Adrenal gland (tissue), 5 donors: ENCODE measurements around the gene DNM1.

Experiments used
- POLR2A ChIP-seq, 2 donors: fragments of 450-650 bp; IDR thresholded peaks; one replicate each; pipeline ENCODE4 v1.6.1; 2017; ENCODE audit warnings: antibody characterized with exemption in 2 of 2, mild to moderate bottlenecking in 2 of 2, moderate library complexity in 1 of 2
- TF ChIP-seq, protein P1 (sequence below), 6 experiments: fragments of 450-650 bp in 4 of 6; fragments of 200-600 bp in 2 of 6; sonication (generic) in 1 of 6; IDR thresholded peaks; 1 replicate in 5 of 6; 2 replicates in 1 of 6; pipeline versions ENCODE4 v1.5.1 to v1.8.0; 2016 to 2021; ENCODE audit warnings: antibody characterized with exemption in 6 of 6, mild to moderate bottlenecking in 2 of 6, moderate library complexity in 1 of 6
- donor health status: DM: no; HTN: no; CAD: no.

DNA sequence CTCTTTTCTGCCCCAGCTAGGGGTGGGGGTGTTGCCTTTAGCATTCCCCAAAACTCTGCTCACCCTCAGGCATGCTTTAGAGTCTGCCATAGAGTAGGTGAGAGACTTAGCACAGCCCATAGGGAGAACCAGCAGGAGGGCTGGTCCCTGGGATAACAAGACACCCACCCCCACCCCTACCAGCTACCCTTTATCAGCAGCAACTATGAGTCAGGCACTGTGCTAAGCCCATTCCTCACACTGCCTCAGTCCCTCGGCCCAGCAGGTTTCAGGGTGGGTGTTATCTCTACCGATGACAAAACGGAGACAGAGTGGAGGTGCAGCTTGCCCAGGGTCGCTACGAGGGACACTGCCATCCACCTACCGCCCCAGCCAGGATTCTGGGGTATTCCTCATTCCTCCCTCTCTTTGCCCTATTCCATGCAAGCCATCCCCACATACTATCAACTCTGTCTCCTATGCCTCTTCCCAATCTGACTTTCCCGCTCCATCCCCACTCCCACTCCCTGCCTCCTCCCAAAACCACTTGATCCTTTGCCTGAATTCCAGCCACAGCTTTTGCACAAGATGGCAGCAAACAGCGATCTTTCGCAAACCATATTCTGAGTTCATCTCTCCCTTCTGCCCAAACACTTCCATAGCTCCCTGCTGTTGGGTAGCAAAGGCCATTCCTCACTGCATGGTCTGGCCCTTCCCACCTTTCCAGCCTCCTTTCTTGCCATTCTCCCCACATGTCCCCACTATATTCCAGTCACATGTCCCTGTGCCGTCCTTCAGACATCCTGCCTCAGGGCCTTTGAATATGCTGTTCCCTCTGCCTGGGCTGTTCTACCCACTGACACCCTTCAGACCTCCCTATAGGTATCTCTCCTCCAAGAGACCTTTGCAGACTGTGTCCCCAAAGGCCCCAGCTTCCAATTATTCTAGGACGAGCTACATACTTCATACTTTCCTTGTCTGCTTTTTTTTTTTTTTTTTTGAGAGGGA, 16.9 kb upstream of the DNM1 start:
- TF ChIP-seq, protein P1, sequence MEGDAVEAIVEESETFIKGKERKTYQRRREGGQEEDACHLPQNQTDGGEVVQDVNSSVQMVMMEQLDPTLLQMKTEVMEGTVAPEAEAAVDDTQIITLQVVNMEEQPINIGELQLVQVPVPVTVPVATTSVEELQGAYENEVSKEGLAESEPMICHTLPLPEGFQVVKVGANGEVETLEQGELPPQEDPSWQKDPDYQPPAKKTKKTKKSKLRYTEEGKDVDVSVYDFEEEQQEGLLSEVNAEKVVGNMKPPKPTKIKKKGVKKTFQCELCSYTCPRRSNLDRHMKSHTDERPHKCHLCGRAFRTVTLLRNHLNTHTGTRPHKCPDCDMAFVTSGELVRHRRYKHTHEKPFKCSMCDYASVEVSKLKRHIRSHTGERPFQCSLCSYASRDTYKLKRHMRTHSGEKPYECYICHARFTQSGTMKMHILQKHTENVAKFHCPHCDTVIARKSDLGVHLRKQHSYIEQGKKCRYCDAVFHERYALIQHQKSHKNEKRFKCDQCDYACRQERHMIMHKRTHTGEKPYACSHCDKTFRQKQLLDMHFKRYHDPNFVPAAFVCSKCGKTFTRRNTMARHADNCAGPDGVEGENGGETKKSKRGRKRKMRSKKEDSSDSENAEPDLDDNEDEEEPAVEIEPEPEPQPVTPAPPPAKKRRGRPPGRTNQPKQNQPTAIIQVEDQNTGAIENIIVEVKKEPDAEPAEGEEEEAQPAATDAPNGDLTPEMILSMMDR (IDR thresholded peaks at IDR 0.05) = no peak
- TF ChIP-seq POLR2A (IDR thresholded peaks at IDR 0.05) = no peak
